NCI-H748 (cell line): ENCODE data around the gene GLI3.

Experiments used
- DNase-seq: peaks from one replicate; lab custom pipeline; 2025; ENCODE audit not compliant: unreplicated experiment; lab: John Stamatoyannopoulos, UW

GLI3 gene

DNA sequence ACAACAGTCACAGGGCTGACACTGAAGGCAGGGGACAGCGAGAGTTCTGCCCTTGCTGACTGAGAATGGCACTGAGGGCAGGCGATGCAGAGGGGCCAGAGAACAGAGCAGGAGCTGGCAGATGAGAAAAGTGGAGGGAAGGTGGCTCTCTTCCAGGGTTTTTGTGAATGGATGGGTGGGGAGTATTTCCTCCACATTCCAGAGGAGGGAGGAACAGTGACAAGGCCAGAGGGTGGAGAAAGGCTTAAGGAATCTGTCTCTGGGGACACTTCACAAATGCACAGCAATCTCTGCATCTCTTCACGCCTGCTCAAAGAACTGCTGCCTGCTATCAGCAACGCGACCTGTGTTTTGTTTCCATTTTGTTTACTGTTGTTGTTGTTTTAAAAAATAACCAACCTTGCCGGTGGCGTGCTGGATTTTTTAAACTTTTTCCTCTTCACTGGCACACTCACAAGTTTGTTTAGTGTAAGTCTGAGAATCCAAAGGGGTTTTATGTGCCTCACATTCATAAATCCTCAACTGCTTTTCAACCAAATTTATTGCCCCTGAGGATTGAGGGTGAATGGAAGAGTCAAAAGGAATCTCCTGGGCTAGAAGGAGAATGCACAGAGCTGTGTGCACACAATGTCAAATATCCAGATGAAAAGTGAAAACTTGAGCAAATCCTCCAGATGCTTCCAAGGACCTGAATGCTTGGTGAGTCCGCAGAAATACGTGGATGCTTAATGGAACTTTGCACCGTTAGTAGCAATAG is 129.3 kb downstream of the GLI3 start:
- no peak for DNase-seq

DNA sequence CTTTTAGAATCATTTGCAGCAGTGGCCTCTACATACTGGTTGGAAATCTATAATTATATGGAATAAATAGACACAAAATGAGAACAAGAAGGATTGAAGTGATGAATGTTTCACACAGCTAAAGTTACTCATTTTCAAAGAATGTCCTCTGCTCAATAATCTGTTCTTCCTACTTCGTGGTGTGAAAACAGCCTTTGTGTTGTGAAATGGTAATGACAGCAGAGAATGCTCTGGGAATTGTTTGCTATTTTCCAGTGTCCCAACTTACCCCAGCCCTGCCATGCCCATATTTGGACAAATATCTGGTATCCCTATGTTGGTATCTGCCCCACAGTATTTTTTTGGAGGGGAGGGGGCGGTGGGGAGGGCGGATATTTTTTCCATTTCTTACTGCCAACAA is 130.4 kb downstream of the GLI3 start:
- no peak for DNase-seq

DNA sequence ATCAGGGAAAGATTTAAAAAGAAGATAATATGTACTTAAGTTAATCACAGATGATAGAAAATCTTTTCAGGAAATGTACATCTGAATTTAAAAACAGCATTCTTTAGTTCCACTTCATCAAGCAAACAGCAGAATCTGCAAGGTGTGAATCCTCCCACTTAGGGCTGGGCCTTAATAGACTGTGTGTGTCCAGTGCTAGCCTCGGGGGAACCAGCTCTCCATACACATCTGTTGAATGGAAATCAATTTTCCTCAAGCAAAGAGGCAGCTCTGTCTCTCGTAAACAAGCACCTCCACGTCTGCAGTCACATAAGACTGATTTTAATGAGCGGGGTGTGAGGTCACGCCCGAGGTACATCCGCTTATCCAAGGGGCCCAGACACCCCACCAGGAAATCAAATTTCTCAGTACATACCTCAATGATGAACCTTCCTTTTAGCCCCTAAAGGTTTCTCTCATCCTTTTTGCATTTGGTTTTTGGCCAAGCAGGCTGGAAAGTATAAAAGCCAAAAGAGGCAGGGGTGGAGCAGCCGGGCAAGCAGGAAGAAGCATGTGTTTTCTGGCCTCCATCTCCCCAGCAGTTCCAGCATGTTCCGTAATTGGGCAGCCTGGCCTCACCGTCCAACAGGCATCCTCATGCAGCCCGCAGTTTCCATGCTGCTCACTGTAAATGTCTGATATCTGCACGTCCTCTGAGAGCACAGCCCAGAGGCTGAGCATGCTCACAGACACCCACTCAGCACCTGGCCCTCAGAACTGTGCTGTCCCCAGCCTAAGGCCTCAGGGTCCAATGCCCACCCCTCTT is 131.3 kb downstream of the GLI3 start:
- DNase-seq, result no peak

DNA sequence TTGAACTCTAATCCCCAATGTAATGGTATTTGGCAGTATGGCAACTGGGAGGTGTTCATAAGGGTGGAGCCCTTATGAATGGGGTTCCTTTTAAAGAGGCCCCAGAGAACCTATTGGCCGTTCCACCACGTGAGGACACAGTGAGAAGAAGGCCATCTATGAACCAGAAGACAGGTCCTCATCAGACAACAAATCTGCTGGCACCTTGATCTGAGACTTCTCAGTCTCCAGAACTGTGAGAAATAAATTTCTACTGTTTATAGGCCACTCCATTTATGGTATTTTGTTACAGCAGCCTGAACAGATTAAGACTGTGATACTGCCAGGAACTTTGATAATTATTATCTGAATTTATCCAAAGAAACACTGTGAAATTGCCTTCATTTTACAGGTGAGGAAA is 132.3 kb downstream of the GLI3 start:
- no peak for DNase-seq

- no peak for DNase-seq
These were observed 132.8 kb downstream of the GLI3 start for GRCh38 chr7:42104231-42104630.

DNA sequence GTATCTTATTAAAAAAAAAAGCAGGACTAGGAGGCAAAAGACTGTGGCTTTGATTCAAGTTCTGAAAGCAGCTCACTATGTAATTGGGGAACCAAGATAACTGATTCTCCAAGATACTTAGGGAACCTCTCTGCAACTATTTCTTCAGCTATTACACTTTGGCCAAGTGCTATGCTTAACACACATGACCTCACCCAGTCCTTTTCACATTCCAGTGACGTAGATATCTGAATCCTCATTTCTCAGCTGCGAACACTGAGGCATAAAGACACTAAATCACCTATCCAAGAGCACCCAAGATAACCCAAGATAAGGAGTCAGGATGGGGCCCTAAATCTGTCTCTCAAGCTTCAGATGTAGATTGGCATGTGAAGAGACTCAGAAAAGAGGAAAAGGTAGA is 133.6 kb downstream of the GLI3 start:
- no peak for DNase-seq

DNA sequence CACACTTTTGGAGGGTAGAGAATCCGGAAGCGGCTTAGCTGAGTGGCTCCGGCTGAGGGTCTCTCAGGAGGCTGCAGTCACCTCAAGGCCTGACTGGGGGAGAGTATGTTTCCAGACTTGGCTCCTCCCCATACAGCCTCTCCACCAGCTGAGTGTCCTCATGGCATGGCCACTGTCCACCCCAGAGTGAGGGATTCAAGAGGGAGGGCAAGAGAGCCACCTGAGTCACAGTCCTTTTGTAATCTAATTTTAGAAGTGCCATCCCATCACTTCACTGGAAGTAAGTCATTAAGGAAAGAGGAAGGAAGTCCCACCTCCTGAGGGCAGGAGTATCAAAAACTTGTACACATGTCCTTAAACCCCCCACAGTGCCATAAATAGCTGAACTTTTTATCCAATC is 134.0 kb downstream of the GLI3 start:
- no peak for DNase-seq

GRCh38 chr7:42102301-42102700 is 134.7 kb downstream of the GLI3 start:
- DNase-seq, result no peak

GRCh38 chr7:42100156-42100508 is 136.9 kb downstream of the GLI3 start:
- no peak for DNase-seq

GRCh38 chr7:42099470-42100155 is 137.4 kb downstream of the GLI3 start:
- no peak for DNase-seq

DNA sequence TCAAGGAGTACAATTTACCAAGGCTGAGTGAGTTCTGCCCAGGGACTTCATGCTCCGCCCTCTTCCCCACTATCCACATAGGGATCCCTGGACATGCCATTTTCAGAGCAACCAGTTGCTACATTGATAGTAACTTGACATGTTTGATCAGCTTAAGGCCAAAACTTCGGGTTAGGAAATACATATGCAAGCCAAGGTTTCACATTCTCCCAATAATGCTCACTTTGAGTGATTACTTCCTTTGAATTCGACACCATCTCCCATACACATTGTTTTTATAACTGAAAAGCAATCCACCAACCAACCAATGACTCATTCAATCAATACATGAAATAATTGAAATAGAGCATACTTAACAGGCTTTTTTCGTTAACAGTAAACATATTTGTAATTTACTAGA is 137.9 kb downstream of the GLI3 start:
- no peak for DNase-seq

DNA sequence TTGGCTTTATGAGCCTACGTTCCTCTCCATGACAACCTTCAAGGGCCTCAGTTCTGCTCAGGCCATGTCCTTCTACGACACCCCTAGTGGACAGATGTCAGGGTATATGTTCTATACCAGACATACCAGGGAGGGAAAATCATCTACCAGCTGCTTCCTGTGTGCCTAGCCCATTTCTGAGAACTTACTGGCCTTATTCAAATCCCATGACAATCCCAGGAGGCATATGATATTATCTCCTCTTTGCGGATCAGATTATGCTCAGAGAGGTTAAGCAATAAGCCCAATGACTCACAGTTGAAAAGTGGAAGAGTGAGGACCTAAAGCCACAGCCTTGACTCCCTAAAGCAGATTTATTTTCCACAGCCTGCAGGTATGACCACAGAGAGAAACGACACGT is 139.3 kb downstream of the GLI3 start:
- no peak for DNase-seq

DNA sequence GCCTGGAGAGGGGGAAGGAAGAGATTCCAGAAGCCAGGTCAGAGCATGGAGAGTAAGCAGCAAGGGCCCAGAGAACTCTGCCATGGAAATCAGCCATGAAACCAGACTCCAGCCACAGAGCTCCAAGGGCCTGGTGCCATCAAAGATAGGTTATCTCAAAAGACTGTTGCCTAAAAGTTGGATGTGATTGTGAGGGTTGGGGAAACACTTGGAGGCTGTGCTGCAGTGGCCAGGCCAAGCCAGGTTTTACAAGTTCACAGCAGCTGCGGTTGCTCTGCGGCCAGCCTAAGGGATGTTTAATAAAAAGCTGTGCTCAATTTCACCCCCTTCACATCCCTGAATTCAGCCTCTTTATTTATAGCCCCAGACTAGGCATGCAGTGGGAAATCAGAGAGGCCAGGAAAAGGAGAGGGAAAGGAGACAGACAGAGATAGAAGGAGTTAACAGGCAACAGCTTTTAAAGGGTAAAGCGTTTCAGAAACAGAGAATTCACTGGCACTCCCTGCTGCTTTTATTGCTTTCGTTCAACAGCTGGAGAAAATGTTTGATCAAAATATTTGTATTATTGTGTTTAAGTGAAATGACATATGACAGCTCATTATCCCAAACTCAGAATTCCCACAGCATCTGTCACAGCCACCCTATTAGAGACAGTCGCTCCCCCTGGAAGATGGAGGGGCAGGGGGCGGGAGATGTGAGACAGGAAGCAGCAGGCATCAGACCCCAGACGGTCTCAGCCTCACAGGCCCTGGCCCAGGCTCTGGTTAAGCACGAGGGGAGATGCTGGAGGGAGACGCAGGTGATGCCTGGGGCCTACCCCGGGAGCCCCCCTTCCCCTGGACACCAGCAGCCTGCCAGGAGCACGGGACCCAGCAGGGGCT is 140.1 kb downstream of the GLI3 start:
- no peak for DNase-seq

DNA sequence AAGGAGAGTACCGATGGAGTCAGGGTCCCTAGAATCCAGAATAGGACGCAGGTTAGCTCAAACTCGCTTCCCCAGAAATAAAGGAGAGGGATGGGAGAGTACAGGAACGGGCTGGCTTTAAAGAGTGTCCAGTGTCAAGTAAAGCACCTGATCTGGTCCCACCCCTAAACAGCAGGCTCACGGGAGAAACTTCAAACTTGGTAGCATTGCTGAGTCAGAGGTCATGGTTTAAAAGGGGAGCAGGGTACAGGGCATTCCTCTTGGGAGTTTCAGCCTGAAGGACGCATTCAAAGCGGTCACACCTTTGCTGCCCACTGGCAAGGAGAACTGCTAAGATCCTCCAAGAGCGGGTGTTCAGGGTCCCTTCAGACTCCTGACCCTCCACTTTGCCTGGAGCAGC is 140.7 kb downstream of the GLI3 start:
- no peak for DNase-seq

- DNase-seq, result no peak
These were observed 141.2 kb downstream of the GLI3 start for GRCh38 chr7:42095791-42096190.

DNA sequence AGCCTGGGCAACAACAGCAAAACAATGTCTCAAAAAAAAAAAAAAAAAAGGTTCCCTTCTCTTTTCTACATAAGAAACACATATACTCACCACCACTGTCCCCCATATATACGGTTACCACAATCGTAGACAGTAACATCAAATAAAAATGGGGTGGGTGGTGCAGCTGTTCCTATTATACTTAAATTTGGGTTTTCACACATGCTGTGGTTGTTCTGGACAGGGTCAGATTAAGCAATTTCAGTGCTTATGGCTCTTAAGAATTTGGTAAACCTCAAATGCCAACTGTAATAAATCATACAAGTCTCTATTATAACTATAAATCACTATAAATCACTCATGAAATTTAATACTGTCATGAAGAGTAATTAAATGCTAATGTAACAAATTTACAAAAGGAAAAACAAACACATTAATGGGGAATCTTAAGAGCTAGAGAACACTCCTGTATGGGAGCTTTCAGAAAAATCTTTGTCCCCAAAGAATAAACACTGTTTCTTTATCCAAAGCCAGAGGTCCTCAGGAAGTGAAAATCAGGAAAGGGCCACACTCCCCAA is 143.6 kb downstream of the GLI3 start:
- DNase-seq, result no peak

DNA sequence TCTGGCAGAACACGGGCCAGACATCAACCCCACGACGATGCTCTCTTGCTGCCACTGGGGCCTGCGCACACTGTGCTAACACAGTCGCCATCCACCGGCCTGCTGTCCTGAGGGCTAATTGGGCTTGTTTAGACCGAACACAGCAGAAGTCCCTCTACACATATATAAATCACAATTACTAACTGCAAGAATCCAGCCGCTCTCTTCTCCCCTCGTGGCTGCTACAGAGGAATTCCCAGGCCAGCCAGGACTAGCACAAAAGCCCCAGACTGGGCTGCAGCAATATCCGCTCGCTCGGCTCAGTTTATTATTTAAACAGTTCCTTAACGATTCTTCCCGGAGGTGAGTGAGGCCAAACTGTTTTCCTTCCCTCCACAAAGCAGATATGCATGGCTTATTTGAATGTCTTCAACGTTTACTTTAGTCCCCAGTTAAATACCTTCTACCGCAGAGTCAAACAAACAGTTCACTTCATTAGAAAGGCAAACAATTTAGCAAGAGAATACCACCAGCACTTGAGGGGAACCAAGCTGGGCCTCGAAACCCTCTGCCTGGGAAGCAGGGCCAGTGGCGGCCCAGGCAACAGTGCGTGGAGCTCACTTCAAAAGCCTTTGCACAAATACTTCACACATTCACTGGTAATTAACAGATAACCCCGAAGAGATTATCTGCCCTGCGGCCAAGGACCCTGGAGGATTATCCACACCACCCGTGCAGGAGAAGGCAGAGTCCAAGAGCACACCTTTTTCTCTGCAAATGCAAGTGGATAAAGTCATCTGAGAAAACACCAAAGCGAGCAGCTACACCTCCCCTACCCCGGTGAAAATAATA is 145.3 kb downstream of the GLI3 start:
- peak; percentile 50 for DNase-seq

DNA sequence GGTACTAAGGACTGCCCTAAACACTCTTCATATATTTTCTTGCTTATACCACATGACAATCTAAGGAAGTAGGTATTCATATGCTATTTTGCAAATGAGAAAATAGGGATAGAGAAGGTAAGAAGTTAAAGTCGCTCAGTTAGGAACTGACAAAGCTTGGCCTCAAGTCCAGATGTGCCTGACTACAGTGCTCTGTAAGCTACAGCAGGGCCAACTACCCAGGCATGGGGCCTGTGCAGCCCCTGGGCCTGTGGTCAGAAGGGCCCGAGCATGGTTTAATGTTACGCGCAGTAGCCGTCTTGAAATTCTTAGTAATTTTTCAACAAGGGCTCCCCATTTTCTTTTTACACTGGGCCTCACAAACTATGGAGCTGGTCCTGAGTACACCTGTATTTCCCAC is 146.2 kb downstream of the GLI3 start:
- DNase-seq, result no peak

- no peak for DNase-seq
These were observed 147.0 kb downstream of the GLI3 start for GRCh38 chr7:42090056-42090455.

- DNase-seq, result no peak
These were observed 149.4 kb downstream of the GLI3 start for GRCh38 chr7:42087616-42088015.
